Effector memory CD4-positive, alpha-beta T cell (primary cell): ENCODE measurements around the gene CD248.

ENCODE experiments used
- DNase-seq, 3 donors: peaks; one replicate each; pipeline ENCODE4 v3.0.0-alpha.2; 2020
- H3K27ac ChIP-seq: 2 replicates; pipeline ENCODE4 v1.7.0; 2013; ENCODE audit warnings: mild to moderate bottlenecking, low read length, moderate library complexity; ENCODE audit not compliant: insufficient read depth, poor library complexity, severe bottlenecking
- H3K27me3 ChIP-seq: replicated peaks from 2 replicates; pipeline ENCODE4 v1.7.0; 2013; ENCODE audit warnings: mild to moderate bottlenecking, low read length; ENCODE audit not compliant: insufficient read depth, control insufficient read depth, poor library complexity, severe bottlenecking
- H3K36me3 ChIP-seq: 2 replicates; pipeline ENCODE4 v1.7.0; 2013; ENCODE audit warnings: mild to moderate bottlenecking, low read length, moderate library complexity; ENCODE audit not compliant: control insufficient read depth, insufficient read depth
- H3K4me1 ChIP-seq: 2 replicates; pipeline ENCODE4 v1.7.0; 2013; ENCODE audit warnings: low read length, mild to moderate bottlenecking; ENCODE audit not compliant: control insufficient read depth, insufficient read depth, poor library complexity, severe bottlenecking
- H3K4me3 ChIP-seq: 2 replicates; pipeline ENCODE4 v1.7.0; 2013; ENCODE audit warnings: low read length, low read depth, mild to moderate bottlenecking; ENCODE audit not compliant: insufficient read depth, poor library complexity, severe bottlenecking
- H3K9me3 ChIP-seq: 2 replicates; pipeline ENCODE4 v1.7.0; 2013; ENCODE audit warnings: mild to moderate bottlenecking, low read length, moderate library complexity; ENCODE audit not compliant: control insufficient read depth

CD248 gene

GRCh38 chr11:66334605-66335442, 18.0 kb upstream of the CD248 start:
- Histone ChIP-seq H3K4me1 (peaks cover 17% of the 10 kb centered on the region), H3K27me3 (no peaks in the 10 kb centered on the region), H3K4me3 (no peak overlapping the region), H3K27ac (no peak overlapping the region), H3K36me3 (peaks cover 18% of the 10 kb centered on the region), H3K9me3 (no peaks in the 10 kb centered on the region)
- no peak for DNase-seq

- peaks cover 10% of the 10 kb centered on the region for H3K36me3 ChIP-seq
- H3K9me3 ChIP-seq = no peaks in the 10 kb centered on the region
- DNase-seq = no peak
- H3K4me3 ChIP-seq = no peak overlapping the region
- no peak overlapping the region for H3K27ac ChIP-seq
- no peaks in the 10 kb centered on the region for H3K27me3 ChIP-seq
- peaks cover 17% of the 10 kb centered on the region for H3K4me1 ChIP-seq
These were observed 17.2 kb upstream of the CD248 start for GRCh38 chr11:66333896-66334604.

DNA sequence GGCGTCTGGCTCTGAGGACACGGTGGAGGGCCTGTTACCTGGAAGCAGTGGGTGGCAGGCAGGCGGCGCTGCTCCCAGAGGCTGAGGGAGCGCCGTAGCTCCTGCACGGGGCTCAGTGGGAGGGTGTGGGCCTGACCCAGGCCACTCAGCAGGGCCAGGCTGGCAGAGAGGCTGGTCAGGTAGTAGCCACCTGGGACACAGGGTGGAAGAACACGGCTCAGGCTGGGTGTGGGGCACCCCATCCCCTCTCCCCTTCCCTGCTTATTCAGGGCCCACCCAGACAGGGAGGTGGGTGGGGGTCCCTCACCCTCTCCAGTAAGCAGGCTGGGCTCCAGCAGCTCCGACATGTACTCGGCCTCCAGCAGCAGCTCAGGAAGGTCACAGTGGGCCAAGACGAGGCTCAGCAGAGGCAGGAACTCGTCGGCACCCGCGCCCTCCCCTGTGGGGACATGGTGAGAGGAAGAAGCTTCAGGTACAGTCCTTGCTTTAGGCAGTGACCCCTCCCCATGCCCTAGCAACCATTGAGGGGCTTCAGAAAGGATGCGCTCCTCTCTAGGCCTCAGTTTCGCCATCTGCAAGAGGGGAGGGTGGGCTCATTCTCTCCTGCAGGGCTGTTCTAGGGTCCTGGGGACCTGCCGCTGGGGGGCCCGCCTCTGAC, 16.5 kb upstream of the CD248 start:
- DNase-seq = no peak
- Histone ChIP-seq H3K9me3 (no peaks in the 10 kb centered on the region), H3K36me3 (peaks cover 4% of the 10 kb centered on the region), H3K27me3 (no peaks in the 10 kb centered on the region), H3K4me3 (no peak overlapping the region), H3K4me1 (peaks cover 22% of the 10 kb centered on the region), H3K27ac (no peak overlapping the region)

- H3K36me3 ChIP-seq = no peaks in the 10 kb centered on the region
- peaks cover 28% of the 10 kb centered on the region for H3K4me1 ChIP-seq
- no peaks in the 10 kb centered on the region for H3K27me3 ChIP-seq
- DNase-seq = no peak
- H3K9me3 ChIP-seq = no peaks in the 10 kb centered on the region
- H3K27ac ChIP-seq = no peak overlapping the region
- H3K4me3 ChIP-seq = no peak overlapping the region
These were observed 15.8 kb upstream of the CD248 start for GRCh38 chr11:66332371-66333219.

- Histone ChIP-seq H3K27me3 (no peaks in the 10 kb centered on the region), H3K4me1 (peaks cover 32% of the 10 kb centered on the region), H3K27ac (no peak overlapping the region), H3K4me3 (no peak overlapping the region), H3K36me3 (no peaks in the 10 kb centered on the region), H3K9me3 (no peaks in the 10 kb centered on the region)
- no peak for DNase-seq
These were observed 14.9 kb upstream of the CD248 start for GRCh38 chr11:66331542-66332370.

DNA sequence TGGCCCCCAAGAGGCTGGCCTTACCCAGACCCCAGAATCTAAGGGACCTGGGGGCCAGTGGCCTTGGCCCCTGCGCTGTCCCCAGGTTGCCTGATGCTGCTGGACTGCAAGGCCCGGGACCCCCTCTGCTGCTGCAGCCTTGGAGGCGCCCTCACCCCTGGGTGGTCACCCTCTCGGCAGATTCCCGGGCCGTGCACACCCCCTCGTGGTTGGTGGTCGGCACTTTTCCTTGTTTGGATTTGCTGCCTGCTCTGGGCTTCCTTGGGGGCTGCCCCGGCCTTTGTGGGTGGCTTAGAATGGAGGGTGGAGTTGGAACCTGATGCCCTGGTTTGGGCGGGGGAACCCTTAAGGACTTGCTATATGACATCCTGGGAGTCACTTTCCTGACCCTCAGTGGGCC, 14.1 kb upstream of the CD248 start:
- no peak overlapping the region for H3K4me3 ChIP-seq
- H3K36me3 ChIP-seq = no peaks in the 10 kb centered on the region
- H3K27ac ChIP-seq = no peak overlapping the region
- no peaks in the 10 kb centered on the region for H3K9me3 ChIP-seq
- H3K4me1 ChIP-seq = peaks cover 30% of the 10 kb centered on the region
- no peak for DNase-seq
- no peaks in the 10 kb centered on the region for H3K27me3 ChIP-seq

- H3K27me3 ChIP-seq = no peaks in the 10 kb centered on the region
- peaks cover 27% of the 10 kb centered on the region for H3K4me1 ChIP-seq
- no peak overlapping the region for H3K4me3 ChIP-seq
- DNase-seq = no peak
- H3K27ac ChIP-seq = no peak overlapping the region
- no peaks in the 10 kb centered on the region for H3K36me3 ChIP-seq
- no peaks in the 10 kb centered on the region for H3K9me3 ChIP-seq
These were observed 12.4 kb upstream of the CD248 start for GRCh38 chr11:66329165-66329673.

DNA sequence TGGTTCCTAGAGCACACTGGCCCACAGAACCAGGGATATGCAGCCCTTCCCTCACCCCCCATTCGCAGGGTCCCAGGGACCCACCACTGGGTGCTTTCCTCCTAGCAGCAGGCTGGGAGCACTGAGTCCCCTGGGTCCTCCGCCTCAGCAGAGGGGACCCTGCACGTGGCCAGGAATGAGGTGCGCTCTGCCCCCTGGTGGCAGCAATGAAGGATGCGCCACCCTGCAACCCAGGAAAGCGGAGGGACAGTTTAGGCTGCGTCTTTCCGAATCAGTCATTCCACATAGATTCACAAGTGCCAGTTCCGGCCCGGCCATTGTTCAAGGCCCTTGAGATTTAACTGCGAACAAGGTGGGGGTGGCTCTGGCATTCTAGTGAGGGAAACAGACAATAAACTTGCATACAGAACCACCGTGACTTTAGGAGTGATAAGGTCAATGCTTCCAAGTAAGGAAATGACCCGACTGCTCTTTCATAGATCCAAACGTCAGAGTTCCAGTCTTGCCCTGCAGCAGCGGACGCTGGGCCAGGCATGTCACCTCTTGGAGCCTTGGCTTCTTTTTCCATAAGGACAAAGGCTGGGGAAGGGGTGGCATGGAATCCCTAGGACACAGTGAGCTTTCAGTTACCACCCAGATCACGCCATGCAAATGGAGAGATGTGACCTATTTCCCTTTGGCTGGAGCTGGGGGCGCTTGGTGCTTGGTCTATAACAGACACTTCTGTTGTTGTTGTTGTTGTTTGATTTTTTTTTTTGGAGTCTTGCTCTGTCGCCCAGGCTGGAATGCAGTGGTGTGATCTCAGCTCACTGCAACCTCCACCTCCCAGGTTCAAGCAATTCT, 11.7 kb upstream of the CD248 start:
- no peak overlapping the region for H3K4me3 ChIP-seq

More for the DNA sequence above, 11.7 kb upstream of the CD248 start:
- Histone ChIP-seq H3K36me3 (no peaks in the 10 kb centered on the region), H3K27ac (no peak overlapping the region), H3K9me3 (no peaks in the 10 kb centered on the region), H3K4me1 (peaks cover 27% of the 10 kb centered on the region), H3K27me3 (no peaks in the 10 kb centered on the region)
- peak; percentile 62 to 64 (median 63) for DNase-seq
